GM12865 (cell line): ENCODE measurements around the gene TPPP3.

Source experiments
- DNase-seq: peaks from one replicate; pipeline ENCODE4 v3.0.0; 2010; ENCODE audit warnings: low read depth
- H3K4me3 ChIP-seq: 2 replicates; pipeline ENCODE4 v1.5.1; 2011; ENCODE audit warnings: mild to moderate bottlenecking, low read depth, low read length, control low read depth
- CTCF ChIP-seq: IDR thresholded peaks from 2 replicates; pipeline ENCODE4 v1.5.1; 2011; ENCODE audit warnings: low read length, control low read depth, low read depth, inconsistent platforms; ENCODE audit not compliant: insufficient read depth; ENCODE audit errors: missing control alignments

Gene TPPP3

GRCh38 chr16:67395105-67395457, 1.8 kb upstream of the TPPP3 start:
- DNase-seq = no peak
- H3K4me3 ChIP-seq = no peak overlapping the region
- TF ChIP-seq CTCF = no peak

- no peak for TF ChIP-seq CTCF
- H3K4me3 ChIP-seq = no peak overlapping the region
Measured at GRCh38 chr16:67394155-67395104, 1.1 kb upstream of the TPPP3 start.

GRCh38 chr16:67393788-67394154, 473 bp upstream of the TPPP3 start:
- DNase-seq = no peak
- H3K4me3 ChIP-seq = no peak overlapping the region
- no peak for TF ChIP-seq CTCF

More at GRCh38 chr16:67394155-67395104, 1.1 kb upstream of the TPPP3 start:
- DNase-seq = no peak

GRCh38 chr16:67392301-67393059, 818 bp downstream of the TPPP3 start:
- DNase-seq = no peak
- H3K4me3 ChIP-seq = no peak overlapping the region

GRCh38 chr16:67391424-67392300, 1.6 kb downstream of the TPPP3 start:
- H3K4me3 ChIP-seq = no peak overlapping the region
- DNase-seq = no peak
- no peak for TF ChIP-seq CTCF

More at GRCh38 chr16:67392301-67393059, 818 bp downstream of the TPPP3 start:
- TF ChIP-seq CTCF = no peak

GRCh38 chr16:67390816-67391423, 2.4 kb downstream of the TPPP3 start:
- TF ChIP-seq CTCF = no peak
- H3K4me3 ChIP-seq = no peak overlapping the region

More at GRCh38 chr16:67390816-67391423, 2.4 kb downstream of the TPPP3 start:
- no peak for DNase-seq
